K562 (cell line): ENCODE measurements around the gene CADPS2. TPM values are rescaled to one million over a fixed set of nuclear protein-coding genes. Genes with fewer than 3 reads are reported as not detected.

ENCODE experiments used
- ATAC-seq: fragments of 200-7000 bp; cut with Tn5 transposase; 3 replicates; pipeline ENCODE4 v1.9.1; 2020; ENCODE audit warnings: moderate library complexity
- BruUV-seq: library from RNA; stranded (reverse); fragments of 400-500 nt; replicated peaks from 2 replicates; lab custom pipeline; 2021; lab: Mats Ljungman, UMichigan
- CTCF ChIA-PET: fragments of 300-600 bp; formaldehyde crosslinking; extraction: SDS; loops from one replicate; lab custom pipeline; 2021; ENCODE audit warnings: low intra/inter-chr PET ratio; lab: Yijun Ruan, JAX
- POLR2A ChIA-PET: fragments of 300-600, 350-650 bp; sonication (Branson Sonifier 250); formaldehyde crosslinking; extraction: SDS; loops from one replicate; lab custom pipeline; 2021; ENCODE audit warnings: antibody characterized with exemption, inconsistent platforms; lab: Yijun Ruan, JAX
- DNase-seq, 4 experiments: peaks; one replicate each; pipeline versions ENCODE4 v3.0.0 to v3.0.0-alpha.2; 2011 to 2018; ENCODE audit warnings: low spot score in 3 of 4, mixed read lengths in 3 of 4; ENCODE audit errors: extremely low read depth in 1 of 4
- FAIRE-seq: peaks from 2 replicates; lab custom pipeline; 2011; peaks lifted over from hg19 to GRCh38; lab: Jason Lieb, UNC
- H2AFZ ChIP-seq: 2 replicates; pipeline ENCODE4 v1.6.0; 2011; ENCODE audit warnings: low read depth, low read length, control low read depth, inconsistent platforms
- H3K27ac ChIP-seq: fragments of 200-600 bp; 3 replicates; pipeline ENCODE4 v1.8.0; 2011; ENCODE audit warnings: low read depth, mild to moderate bottlenecking, control low read depth, inconsistent platforms, low read length, moderate library complexity, mixed read lengths; ENCODE audit errors: extremely low read depth
- H3K27me3 ChIP-seq, 2 experiments: fragments of 300-600 bp in 1 of 2; 2 replicates in 1 of 2; 3 replicates in 1 of 2; pipeline versions ENCODE4 v1.6.0 to v1.8.0; 2011; ENCODE audit warnings: inconsistent platforms in 2 of 2, low read length in 2 of 2, mild to moderate bottlenecking in 1 of 2, mixed read lengths in 1 of 2, moderate library complexity in 1 of 2; ENCODE audit not compliant: control insufficient read depth in 2 of 2, insufficient read depth in 2 of 2
- H3K36me3 ChIP-seq: fragments of 300-600 bp; 3 replicates; pipeline ENCODE4 v1.8.0; 2011; ENCODE audit warnings: mild to moderate bottlenecking, low read length, inconsistent platforms; ENCODE audit not compliant: control insufficient read depth, insufficient read depth
- H3K4me1 ChIP-seq, 2 experiments: fragments of 200-600 bp in 1 of 2; replicated peaks in 1 of 2; 2 replicates in 1 of 2; 3 replicates in 1 of 2; pipeline versions ENCODE4 v1.5.1 to v1.8.0; 2011; ENCODE audit warnings: inconsistent platforms in 2 of 2, low read length in 2 of 2, mild to moderate bottlenecking in 1 of 2, mixed read lengths in 1 of 2, moderate library complexity in 1 of 2; ENCODE audit not compliant: control insufficient read depth in 2 of 2, insufficient read depth in 2 of 2
- H3K4me2 ChIP-seq: 2 replicates; pipeline ENCODE4 v1.6.1; 2011; ENCODE audit warnings: low read length, control low read depth, inconsistent platforms, mixed read lengths; ENCODE audit not compliant: insufficient read depth
- H3K4me3 ChIP-seq: fragments of 200-600 bp; sonication (generic), shearing (Covaris generic); 2 replicates; pipeline ENCODE4 v1.5.1; 2016; ENCODE audit warnings: control low read depth, inconsistent platforms
- H3K79me2 ChIP-seq: fragments of 200-600 bp; 3 replicates; pipeline ENCODE4 v1.8.0; 2011; ENCODE audit warnings: low read length, inconsistent platforms; ENCODE audit not compliant: control insufficient read depth, insufficient read depth
- H3K9ac ChIP-seq, 2 experiments: 2 replicates each; pipeline versions ENCODE4 v1.6.0 to v1.6.1; 2011; ENCODE audit warnings: low read depth in 2 of 2, low read length in 2 of 2, control low read depth in 1 of 2, inconsistent platforms in 1 of 2, mild to moderate bottlenecking in 1 of 2, mixed read lengths in 1 of 2; ENCODE audit not compliant: insufficient read depth in 1 of 2
- H3K9me1 ChIP-seq: one replicate; pipeline ENCODE4 v1.6.0; 2011; ENCODE audit warnings: inconsistent platforms, mild to moderate bottlenecking, low read length, moderate library complexity; ENCODE audit not compliant: control insufficient read depth, insufficient read depth
- H3K9me3 ChIP-seq: replicated peaks from 2 replicates; pipeline ENCODE4 v1.5.1; 2011; ENCODE audit warnings: low read depth, low read length, inconsistent platforms; ENCODE audit not compliant: control insufficient read depth, insufficient read depth
- H4K20me1 ChIP-seq: replicated peaks from 2 replicates; pipeline ENCODE4 v1.6.1; 2011; ENCODE audit warnings: low read length, inconsistent platforms, mixed read lengths; ENCODE audit not compliant: control insufficient read depth, insufficient read depth
- CCNT2 ChIP-seq: IDR thresholded peaks from 2 replicates; pipeline ENCODE4 v1.6.1; 2011; ENCODE audit warnings: borderline replicate concordance, low read depth, mild to moderate bottlenecking, moderate library complexity, mixed read lengths, low read length; ENCODE audit not compliant: insufficient read length; ENCODE audit errors: extremely low read depth
- CEBPG ChIP-seq, 3 experiments: fragments of 200-800 bp in 1 of 3; sonication (Bioruptor generic) in 1 of 3; sonication (generic) in 1 of 3; formaldehyde crosslinking in 1 of 3; IDR thresholded peaks in 2 of 3; conservative IDR thresholded peaks in 1 of 3; 2 replicates each; pipeline versions ENCODE4 v1.6.1 to v1.8.0; 2016 to 2022; ENCODE audit warnings: missing compliant biosample characterization in 2 of 3, missing genetic modification characterization in 2 of 3, mild to moderate bottlenecking in 1 of 3, missing genetic modification reagents in 1 of 3
- CHCHD3 ChIP-seq: fragments of 250-450 bp; sonication (Bioruptor Pico); IDR thresholded peaks from 2 replicates; pipeline ENCODE4 v2.1.2; 2022; ENCODE audit warnings: mild to moderate bottlenecking
- SP1 ChIP-seq: sonication (generic); formaldehyde crosslinking; IDR thresholded peaks from 2 replicates; pipeline ENCODE4 v1.8.1; 2022; ENCODE audit warnings: mild to moderate bottlenecking, missing genetic modification reagents
- SRF ChIP-seq, 2 experiments: fragments of 250-450, 450-650 bp in 1 of 2; sonication (Bioruptor Pico) in 1 of 2; sonication (generic) in 1 of 2; formaldehyde crosslinking; IDR thresholded peaks; 2 replicates each; pipeline versions ENCODE4 v1.5.0 to v1.5.1; 2020 to 2022; ENCODE audit warnings: mild to moderate bottlenecking in 1 of 2, missing genetic modification reagents in 1 of 2
- WGBS: fragments of 100-300 bp; shearing (Covaris generic); methylation state at CpG from one replicate; pipeline ENCODE4 v1.1.6; 2016; ENCODE audit warnings: low coverage, mixed read lengths; ENCODE audit not compliant: insufficient coverage; ENCODE audit errors: missing lambda C conversion rate; 5-methylcytosine and 5-hydroxymethylcytosine counted together
- in situ Hi-C: fragments of 300-500 bp; cut with MboI; formaldehyde crosslinking; loops from 4 replicates; pipeline ENCODE4 v1.15.0; 2018; ENCODE audit warnings: inconsistent platforms, mixed read lengths
- intact Hi-C: fragments of 100-400 bp; cut with micrococcal nuclease; formaldehyde crosslinking; loops from 2 replicates; pipeline ENCODE4 v1.14.2; 2022
- polyA plus RNA-seq, 8 experiments: library from polyadenylated mRNA; depleted of rRNA in 4 of 8; stranded (reverse) in 5 of 8; unstranded in 3 of 8; fragments of >200 nt; fragmentation: Nextera tagmentation in 2 of 8; fragmentation: Illumina TruSeq in 1 of 8; extraction: Ambion mirVana in 2 of 8; extraction: Trizol in 1 of 8; gene quantifications; 2 replicates each; pipeline versions ENCODE4 v1.2.1 to v1.2.3, GENCODE V29; 2011 to 2014; ENCODE audit warnings: inconsistent platforms in 1 of 8, missing spikeins in 1 of 8
- total RNA-seq, 7 experiments: library from RNA; depleted of rRNA in 6 of 7; stranded (reverse); fragments of >200 nt in 6 of 7; fragmentation: Illumina TruSeq in 2 of 7; extraction: Trizol in 2 of 7; gene quantifications; 2 replicates each; pipeline versions ENCODE4 v1.2.1 to v1.2.3, GENCODE V29; 2011 to 2021; ENCODE audit warnings: low replicate concordance in 1 of 7

CADPS2 gene
- total and polyA plus RNA-seq, 9 of the 15 experiments (the other 6 are each of a cell fraction or from before 2014, with no cell fraction given) = 0.03 to 0.14 (median 0.04) TPM; not detected in 1

DNA sequence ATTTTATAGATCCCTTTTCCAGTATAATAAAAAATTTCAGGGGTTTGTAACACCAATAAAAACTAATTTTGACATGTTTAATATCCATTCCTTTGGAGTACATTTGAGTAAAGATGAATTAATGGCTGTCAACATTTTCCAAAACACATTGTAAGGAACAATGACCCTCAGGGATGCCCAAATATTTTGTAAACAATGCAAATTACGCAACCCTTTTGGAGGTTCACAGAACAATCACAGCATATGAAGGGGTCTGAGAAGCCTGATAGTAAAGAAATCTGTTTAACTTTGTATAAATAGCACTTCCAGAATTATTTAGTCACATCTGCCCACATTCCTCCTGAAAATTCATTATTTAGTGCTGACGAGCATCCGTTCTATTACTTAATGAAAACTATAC, 428.9 kb downstream of the CADPS2 start:
- POLR2A ChIA-PET = no interaction called here
- H3K27me3 ChIP-seq = no peaks in the 10 kb centered on the region
- no peak overlapping the region for H3K9ac ChIP-seq
- H3K27ac ChIP-seq = no peak overlapping the region
- TF ChIP-seq CCNT2 (no peak), SRF (CRISPR knock-in tag; IDR thresholded peaks at IDR 0.05) (no peak), SP1 (no peak), CEBPG (CRISPR knock-in tag; IDR thresholded peaks at IDR 0.05) (no peak), CEBPG (tag; conservative IDR thresholded peaks at IDR 0.05 in 1 of 2, IDR thresholded peaks at IDR 0.05 in 1 of 2) (0 out of 4 replicates have a peak, but pooled peaks of 1 of the 2 experiments have one; percentile 10), CHCHD3 (CRISPR knock-in tag) (no peak)
- TF ChIP-seq, all 486 proteins: peak for 1
- Histone ChIP-seq H3K9me3 (no peaks in the 10 kb centered on the region), H3K36me3 (no peaks in the 10 kb centered on the region), H2AFZ (no peak overlapping the region), H3K9me1 (no peaks in the 10 kb centered on the region), H3K4me1 (no peaks in the 10 kb centered on the region), H3K4me3 (no peak overlapping the region), H3K4me2 (no peak overlapping the region), H3K79me2 (no peaks in the 10 kb centered on the region), H4K20me1 (no peaks in the 10 kb centered on the region)
- DNase-seq (no peak), FAIRE-seq (no peak), ATAC-seq (no peak)
- intact Hi-C loops = no loop called here
- in situ Hi-C loops = no loop called here
- WGBS = 0% methylated on average over 3 of the region's 3 CpGs
- CTCF ChIA-PET = no interaction called here
- no TSS peak for BruUV-seq
